GM19043 (cell line): ENCODE results near the gene COL12A1.

Source experiments
- ATAC-seq: cut with Tn5 transposase; IDR thresholded peaks from one replicate; pipeline ENCODE4 v1.9.1; 2021; ENCODE audit warnings: low read depth; ENCODE audit not compliant: unreplicated experiment

The COL12A1 gene

GRCh38 chr6:75183099-75183541 lies 22.7 kb downstream of the COL12A1 start:
- ATAC-seq, result no peak

DNA sequence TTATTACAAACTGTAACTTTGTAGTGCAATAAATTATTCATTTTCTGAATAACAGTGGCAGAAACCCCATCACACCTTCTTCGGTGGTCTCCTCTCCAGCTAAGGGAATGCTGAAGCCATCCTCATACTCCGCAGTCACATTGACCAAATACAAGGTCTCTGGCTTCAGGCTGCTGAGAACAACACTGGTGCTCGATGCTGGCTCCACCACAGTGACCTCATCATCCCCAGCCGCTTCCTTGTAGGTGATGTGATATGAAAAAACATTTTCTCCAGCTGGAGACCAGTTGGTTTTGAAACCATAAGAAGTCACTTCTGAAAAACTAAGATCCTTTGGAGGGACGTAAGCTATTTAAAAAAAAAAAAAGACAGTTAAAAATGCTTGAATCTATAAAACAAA lies 25.0 kb downstream of the COL12A1 start:
- ATAC-seq, result no peak

DNA sequence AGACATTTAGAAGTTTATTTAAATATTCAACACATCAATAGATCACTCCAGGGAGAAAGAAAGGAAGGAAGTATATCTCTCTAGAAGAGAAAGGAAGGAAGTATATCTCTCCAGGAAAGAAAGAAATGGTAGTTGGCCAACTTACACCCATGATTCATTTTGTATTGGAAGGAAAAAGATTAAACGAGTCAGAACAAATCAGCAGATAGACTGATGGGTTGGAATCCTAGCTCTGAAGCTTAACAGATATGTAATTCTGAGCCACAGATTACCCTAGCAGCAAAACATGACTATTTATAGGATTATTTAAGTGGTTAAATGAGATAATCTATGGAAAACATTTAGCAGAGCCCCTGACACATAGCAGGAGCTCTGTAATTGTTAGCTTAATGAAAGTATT lies 27.1 kb downstream of the COL12A1 start:
- ATAC-seq, result no peak

- no peak for ATAC-seq
Observed at GRCh38 chr6:75176076-75176582, 29.7 kb downstream of the COL12A1 start.

GRCh38 chr6:75171986-75172385 lies 33.9 kb downstream of the COL12A1 start:
- no peak for ATAC-seq

GRCh38 chr6:75171567-75171966 lies 34.3 kb downstream of the COL12A1 start:
- no peak for ATAC-seq

GRCh38 chr6:75170691-75171560 lies 34.9 kb downstream of the COL12A1 start:
- no peak for ATAC-seq

GRCh38 chr6:75169689-75170586 lies 35.9 kb downstream of the COL12A1 start:
- ATAC-seq, result no peak

DNA sequence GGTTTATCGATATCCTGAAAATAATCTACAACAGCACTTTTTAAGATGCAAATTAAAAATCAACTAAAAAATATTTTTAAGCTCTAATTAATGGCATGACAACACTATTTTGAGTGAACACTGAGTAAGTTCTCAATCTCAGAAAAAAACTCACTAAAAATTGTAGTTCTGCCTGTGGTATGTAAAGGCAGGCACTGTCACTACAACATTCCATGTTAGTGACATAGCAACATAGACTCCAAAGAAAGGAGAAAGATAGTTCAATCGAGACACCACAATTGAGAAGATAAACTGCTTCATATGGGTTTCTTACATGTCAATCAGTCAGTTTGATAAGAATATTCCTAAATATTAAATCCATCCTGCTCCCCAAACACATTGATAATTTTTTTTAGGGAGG lies 38.0 kb downstream of the COL12A1 start:
- ATAC-seq, result no peak

GRCh38 chr6:75167325-75167724 lies 38.5 kb downstream of the COL12A1 start:
- no peak for ATAC-seq

- ATAC-seq, result no peak
Observed at GRCh38 chr6:75166773-75167172, 39.1 kb downstream of the COL12A1 start.

GRCh38 chr6:75166236-75166635 lies 39.6 kb downstream of the COL12A1 start:
- ATAC-seq, result no peak

- no peak for ATAC-seq
Observed at GRCh38 chr6:75158176-75158575, 47.7 kb downstream of the COL12A1 start.

DNA sequence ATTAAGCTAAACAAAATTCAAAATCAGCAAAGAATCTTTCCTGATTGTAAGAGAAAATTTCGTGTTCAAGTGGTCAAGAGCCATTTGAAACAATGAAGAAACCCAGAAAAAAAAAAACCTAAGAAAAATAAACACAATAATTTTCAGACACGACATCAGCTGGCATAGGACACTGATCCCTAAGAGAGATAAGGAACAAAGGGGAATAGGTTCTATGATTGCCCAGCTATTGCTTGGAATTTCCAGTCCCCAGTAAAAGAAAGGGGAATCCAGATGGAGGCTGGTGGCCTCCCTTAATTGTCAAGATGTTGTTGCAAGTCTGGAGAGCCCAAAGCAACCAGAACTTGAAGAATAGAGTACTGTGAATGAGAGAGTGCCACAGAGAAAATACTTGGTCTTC lies 48.5 kb downstream of the COL12A1 start:
- no peak for ATAC-seq

- ATAC-seq, result no peak
Observed at GRCh38 chr6:75156186-75156878, 49.5 kb downstream of the COL12A1 start.

DNA sequence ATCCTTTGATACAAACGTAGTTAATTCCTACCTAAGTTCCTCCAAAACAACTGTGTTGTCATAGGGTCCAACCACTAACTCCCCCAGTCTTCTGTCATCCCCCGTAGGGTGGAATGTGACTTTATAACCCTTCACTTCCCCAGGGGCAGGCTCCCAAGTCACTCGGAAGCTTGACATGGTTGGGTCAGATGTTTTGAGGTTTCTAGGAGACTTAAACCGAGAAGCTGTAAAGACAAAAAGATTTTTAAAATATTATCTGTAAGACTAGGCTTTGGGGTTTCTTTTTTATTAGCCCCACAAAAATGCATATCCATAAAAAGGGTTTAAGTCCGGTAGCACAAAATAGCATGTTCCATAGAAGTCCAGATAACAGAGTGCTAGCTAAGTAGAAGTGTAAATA lies 50.2 kb downstream of the COL12A1 start:
- no peak for ATAC-seq

GRCh38 chr6:75154973-75155372 lies 50.9 kb downstream of the COL12A1 start:
- ATAC-seq, result no peak

GRCh38 chr6:75150685-75151412 lies 55.0 kb downstream of the COL12A1 start:
- no peak for ATAC-seq

- no peak for ATAC-seq
Observed at GRCh38 chr6:75149696-75150095, 56.2 kb downstream of the COL12A1 start.

DNA sequence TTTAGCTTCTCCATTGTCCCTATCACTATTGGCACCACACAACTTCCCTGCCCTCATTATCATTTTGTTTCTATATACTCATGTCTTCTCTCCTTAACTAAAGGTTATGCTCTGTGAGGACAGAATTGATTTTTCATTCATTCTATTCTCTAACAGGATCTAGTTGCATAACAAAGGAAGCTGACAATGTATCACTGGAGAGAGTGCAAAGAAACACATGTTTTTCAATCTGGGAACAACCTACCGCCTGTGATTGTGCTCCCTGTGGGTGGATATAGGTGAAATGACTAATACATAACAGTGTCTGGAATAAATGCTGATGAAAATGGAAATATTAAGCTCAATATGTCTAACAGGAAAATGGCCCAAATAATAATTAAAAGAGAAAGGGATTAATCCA lies 56.6 kb downstream of the COL12A1 start:
- no peak for ATAC-seq
